GM23338 (cell line): ENCODE data around the gene CACNA1C. TPM values are rescaled to one million over a fixed set of nuclear protein-coding genes. Genes with fewer than 3 reads are reported as not detected.

Source experiments
- ATAC-seq: fragments of 200-7000 bp; cut with Tn5 transposase; 3 replicates; pipeline ENCODE4 v1.9.1; 2020
- DNase-seq: peaks from one replicate; pipeline ENCODE4 v3.0.0-alpha.2; 2015; ENCODE audit warnings: low spot score
- H2AFZ ChIP-seq: fragments of 200-600 bp; sonication (generic); 2 replicates; pipeline ENCODE4 v1.8.0; 2016; ENCODE audit warnings: antibody characterized with exemption, mild to moderate bottlenecking, moderate library complexity
- H3F3A ChIP-seq: fragments of 200-600 bp; sonication (generic); replicated peaks from 2 replicates; pipeline ENCODE4 v1.8.0; 2017; ENCODE audit warnings: antibody characterized with exemption, mixed run types, low read depth
- H3K27ac ChIP-seq: fragments of 200-600 bp; sonication (generic); 2 replicates; pipeline ENCODE4 v1.6.1; 2016; ENCODE audit warnings: low read depth
- H3K27me3 ChIP-seq: fragments of 200-600 bp; sonication (generic); 2 replicates; pipeline ENCODE4 v1.8.0; 2016; ENCODE audit warnings: mild to moderate bottlenecking, mixed run types, moderate library complexity; ENCODE audit not compliant: insufficient read depth
- H3K36me3 ChIP-seq: fragments of 200-600 bp; sonication (generic); 2 replicates; pipeline ENCODE4 v1.8.0; 2016; ENCODE audit warnings: mild to moderate bottlenecking; ENCODE audit not compliant: insufficient read depth
- H3K4me1 ChIP-seq: fragments of 200-600 bp; sonication (generic); 2 replicates; pipeline ENCODE4 v1.8.0; 2016; ENCODE audit warnings: mild to moderate bottlenecking, moderate library complexity; ENCODE audit not compliant: insufficient read depth
- H3K4me2 ChIP-seq: fragments of 200-600 bp; sonication (generic); 2 replicates; pipeline ENCODE4 v1.7.1; 2017; ENCODE audit warnings: mixed run types
- H3K4me3 ChIP-seq: fragments of 200-600 bp; sonication (generic); 2 replicates; pipeline ENCODE4 v1.6.1; 2016; ENCODE audit warnings: mixed run types
- H3K79me2 ChIP-seq: fragments of 200-600 bp; sonication (generic); replicated peaks from 2 replicates; pipeline ENCODE4 v1.8.0; 2017; ENCODE audit warnings: mild to moderate bottlenecking; ENCODE audit not compliant: insufficient read depth
- H3K9me2 ChIP-seq: fragments of 200-600 bp; sonication (generic); 2 replicates; pipeline ENCODE4 v1.8.0; 2017; ENCODE audit not compliant: insufficient read depth
- H4K20me1 ChIP-seq: fragments of 200-600 bp; sonication (generic); replicated peaks from 2 replicates; pipeline ENCODE4 v1.8.0; 2017; ENCODE audit warnings: mild to moderate bottlenecking; ENCODE audit not compliant: insufficient read depth
- H3K27ac Mint-ChIP-seq: 2 replicates; pipeline ENCODE4 v1.8.0; 2020; ENCODE audit warnings: inconsistent platforms, mild to moderate bottlenecking, moderate library complexity, mixed read lengths
- H3K27me3 Mint-ChIP-seq: 3 replicates; pipeline ENCODE4 v1.8.0; 2022; ENCODE audit warnings: low read depth, mild to moderate bottlenecking, moderate library complexity, mixed read lengths, inconsistent platforms; ENCODE audit not compliant: insufficient read depth, poor library complexity
- H3K36me3 Mint-ChIP-seq: 3 replicates; pipeline ENCODE4 v1.8.0; 2021; ENCODE audit warnings: low read depth, mild to moderate bottlenecking, inconsistent platforms, moderate library complexity, mixed read lengths
- H3K4me1 Mint-ChIP-seq: 3 replicates; pipeline ENCODE4 v1.8.0; 2020; ENCODE audit warnings: mild to moderate bottlenecking, inconsistent platforms, mixed read lengths
- H3K4me3 Mint-ChIP-seq: 3 replicates; pipeline ENCODE4 v1.8.0; 2021; ENCODE audit warnings: moderate library complexity, mild to moderate bottlenecking, inconsistent platforms, mixed read lengths
- H3K9me3 Mint-ChIP-seq: 3 replicates; pipeline ENCODE4 v1.8.0; 2020; ENCODE audit warnings: moderate library complexity, mild to moderate bottlenecking, inconsistent platforms, mixed read lengths
- CREB1 ChIP-seq: fragments of 250-450 bp; sonication (Bioruptor Pico); IDR thresholded peaks from 2 replicates; pipeline ENCODE4 v1.5.0; 2020; ENCODE audit warnings: low read depth, mild to moderate bottlenecking, moderate library complexity
- ETS1 ChIP-seq: IDR thresholded peaks from 2 replicates; pipeline ENCODE4 v1.6.1; 2016; ENCODE audit warnings: antibody characterized with exemption
- EZH2 ChIP-seq: fragments of 200-600 bp; sonication (generic); IDR thresholded peaks from one replicate; pipeline ENCODE4 v1.8.0; 2017; ENCODE audit warnings: antibody characterized with exemption, mild to moderate bottlenecking, low read depth; ENCODE audit not compliant: unreplicated experiment
- EZH2phosphoT487 ChIP-seq: fragments of 200-600 bp; sonication (generic); IDR thresholded peaks from one replicate; pipeline ENCODE4 v1.8.1; 2018; ENCODE audit warnings: antibody characterized with exemption; ENCODE audit not compliant: unreplicated experiment
- JUNB ChIP-seq: IDR thresholded peaks from one replicate; pipeline ENCODE4 v1.6.1; 2016; ENCODE audit warnings: antibody characterized with exemption; ENCODE audit not compliant: unreplicated experiment
- NANOG ChIP-seq: IDR thresholded peaks from 2 replicates; pipeline ENCODE4 v1.6.1; 2016; ENCODE audit warnings: antibody characterized with exemption, borderline replicate concordance
- POLR2AphosphoS5 ChIP-seq: IDR thresholded peaks from 2 replicates; pipeline ENCODE4 v1.6.1; 2016; ENCODE audit warnings: antibody characterized with exemption, low read depth
- STAT1 ChIP-seq: IDR thresholded peaks from one replicate; pipeline ENCODE4 v1.6.1; 2016; ENCODE audit warnings: antibody characterized with exemption; ENCODE audit not compliant: unreplicated experiment
- ZNF331 ChIP-seq: fragments of 250-450 bp; sonication (Bioruptor Pico); IDR thresholded peaks from 2 replicates; pipeline ENCODE4 v1.5.0; 2020; ENCODE audit warnings: low read depth, mild to moderate bottlenecking, moderate library complexity
- ZNF462 ChIP-seq: fragments of 250-450 bp; sonication (Bioruptor Pico); IDR thresholded peaks from 2 replicates; pipeline ENCODE4 v1.5.0; 2020; ENCODE audit warnings: mild to moderate bottlenecking, moderate library complexity
- polyA plus RNA-seq: library from polyadenylated mRNA; unstranded; fragments of >200 nt; fragmentation: Nextera tagmentation; extraction: Ambion mirVana; gene quantifications from 2 replicates; pipeline ENCODE4 v1.2.1, GENCODE V29; 2016
- total RNA-seq: library from RNA; depleted of rRNA; stranded (reverse); fragments of >200 nt; shearing (Covaris generic); gene quantifications from 2 replicates; pipeline ENCODE4 v1.2.3, GENCODE V29; 2014
- TF ChIP-seq, protein P1 (sequence below), 2 experiments: fragments of 200-600 bp in 1 of 2; sonication (generic) in 1 of 2; conservative IDR thresholded peaks; 2 replicates each; pipeline versions ENCODE4 v1.5.1 to v1.6.1; 2016 to 2017; ENCODE audit warnings: antibody characterized with exemption in 2 of 2, low read depth in 2 of 2, mild to moderate bottlenecking in 2 of 2, moderate library complexity in 1 of 2

Gene CACNA1C
- total and polyA plus RNA-seq, 2 experiments from 2014 or later = 0.78 to 2.1 TPM

GRCh38 chr12:2039034-2039433, 13.8 kb upstream of the CACNA1C start:
- ATAC-seq (no peak), DNase-seq (no peak)
- Histone ChIP-seq H3K79me2 (no peaks in the 10 kb centered on the region), H4K20me1 (no peaks in the 10 kb centered on the region), H2AFZ (no peak overlapping the region), H3K4me1 (no peaks in the 10 kb centered on the region), H3K27me3 (peaks cover 18% of the 10 kb centered on the region), H3K27ac (no peak overlapping the region), H3K4me2 (no peak overlapping the region), H3K4me3 (no peak overlapping the region), H3F3A (0 out of 2 replicates have a peak, but pooled peaks cover 4% of the 10 kb centered on the region), H3K36me3 (no peaks in the 10 kb centered on the region), H3K9me2 (no peaks in the 10 kb centered on the region)
- Mint-ChIP-seq H3K36me3 (no peaks in the 10 kb centered on the region), H3K27me3 (peaks cover 9% of the 10 kb centered on the region), H3K4me1 (peaks cover 11% of the 10 kb centered on the region), H3K4me3 (no peak overlapping the region), H3K27ac (no peak overlapping the region), H3K9me3 (no peaks in the 10 kb centered on the region)
- TF ChIP-seq ZNF331 (CRISPR knock-in tag) (no peak), NANOG (no peak), JUNB (no peak), EZH2 (no peak), ETS1 (no peak), EZH2phosphoT487 (no peak)

- Mint-ChIP-seq H3K9me3 (no peaks in the 10 kb centered on the region), H3K4me3 (no peak overlapping the region), H3K27ac (no peak overlapping the region), H3K4me1 (no peaks in the 10 kb centered on the region), H3K36me3 (no peaks in the 10 kb centered on the region), H3K27me3 (peaks cover 4% of the 10 kb centered on the region)
- Histone ChIP-seq H3K36me3 (no peaks in the 10 kb centered on the region), H3K27me3 (no peaks in the 10 kb centered on the region), H3K79me2 (no peaks in the 10 kb centered on the region), H3K4me2 (no peak overlapping the region), H3K4me3 (no peak overlapping the region), H4K20me1 (no peaks in the 10 kb centered on the region), H3K4me1 (no peaks in the 10 kb centered on the region), H3K9me2 (0 out of 2 replicates have a peak, but pooled peaks cover 6% of the 10 kb centered on the region), H3K27ac (no peak overlapping the region), H3F3A (no peaks in the 10 kb centered on the region), H2AFZ (no peak overlapping the region)
- TF ChIP-seq STAT1 = no peak
- no peak for TF ChIP-seq EZH2
- TF ChIP-seq, protein P1, sequence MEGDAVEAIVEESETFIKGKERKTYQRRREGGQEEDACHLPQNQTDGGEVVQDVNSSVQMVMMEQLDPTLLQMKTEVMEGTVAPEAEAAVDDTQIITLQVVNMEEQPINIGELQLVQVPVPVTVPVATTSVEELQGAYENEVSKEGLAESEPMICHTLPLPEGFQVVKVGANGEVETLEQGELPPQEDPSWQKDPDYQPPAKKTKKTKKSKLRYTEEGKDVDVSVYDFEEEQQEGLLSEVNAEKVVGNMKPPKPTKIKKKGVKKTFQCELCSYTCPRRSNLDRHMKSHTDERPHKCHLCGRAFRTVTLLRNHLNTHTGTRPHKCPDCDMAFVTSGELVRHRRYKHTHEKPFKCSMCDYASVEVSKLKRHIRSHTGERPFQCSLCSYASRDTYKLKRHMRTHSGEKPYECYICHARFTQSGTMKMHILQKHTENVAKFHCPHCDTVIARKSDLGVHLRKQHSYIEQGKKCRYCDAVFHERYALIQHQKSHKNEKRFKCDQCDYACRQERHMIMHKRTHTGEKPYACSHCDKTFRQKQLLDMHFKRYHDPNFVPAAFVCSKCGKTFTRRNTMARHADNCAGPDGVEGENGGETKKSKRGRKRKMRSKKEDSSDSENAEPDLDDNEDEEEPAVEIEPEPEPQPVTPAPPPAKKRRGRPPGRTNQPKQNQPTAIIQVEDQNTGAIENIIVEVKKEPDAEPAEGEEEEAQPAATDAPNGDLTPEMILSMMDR (conservative IDR thresholded peaks at IDR 0.05; ENCODE audit: low read depth in 2 of 2) = no peak
- TF ChIP-seq ETS1 = no peak
- no peak for TF ChIP-seq NANOG
- TF ChIP-seq CREB1 (CRISPR knock-in tag) = no peak
- no peak for TF ChIP-seq ZNF462 (CRISPR knock-in tag)
- no peak for TF ChIP-seq ZNF331 (CRISPR knock-in tag)
- TF ChIP-seq JUNB = no peak
- TF ChIP-seq POLR2AphosphoS5 = no peak
- no peak for TF ChIP-seq EZH2phosphoT487
- DNase-seq (no peak), ATAC-seq (no peak)
Measured at GRCh38 chr12:2043054-2043453, 9.7 kb upstream of the CACNA1C start.
